ENCODE data around the gene FBLN1.

FBLN1 gene

DNA sequence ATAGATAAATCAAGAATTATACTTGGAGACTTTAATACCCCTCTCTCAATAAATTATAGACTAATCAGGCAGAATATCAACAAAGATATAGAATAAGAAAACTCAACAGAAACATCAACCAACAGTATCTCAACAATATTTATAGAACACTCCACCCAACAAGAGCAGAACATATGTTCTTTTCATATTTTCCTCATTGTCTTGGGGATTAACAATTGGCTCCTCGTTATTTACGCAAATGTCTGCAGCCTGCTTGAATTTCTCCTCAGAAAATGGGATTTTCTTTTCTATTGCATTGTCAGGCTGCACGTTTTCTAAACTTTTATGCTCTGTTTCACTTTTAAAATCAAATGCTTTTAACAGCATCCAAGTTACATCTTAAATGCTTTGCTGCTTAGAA, 37.0 kb upstream of the FBLN1 start:
- Histone ChIP-seq H3K4me2 (ENCODE audit: low read depth, low read length, poor library complexity, severe bottlenecking) (no peak overlapping the region), H3K27me3 (ENCODE audit: insufficient read depth, low read length, poor library complexity, severe bottlenecking) (no peaks in the 10 kb centered on the region), H3K79me2 (ENCODE audit: insufficient read depth, low read length) (no peaks in the 10 kb centered on the region), H3F3A (ENCODE audit: low read depth) (no peaks in the 10 kb centered on the region), H3K4me1 (ENCODE audit: insufficient read depth, low read length, poor library complexity, severe bottlenecking) (no peaks in the 10 kb centered on the region), H3K36me3 (ENCODE audit: insufficient read depth, low read length) (no peaks in the 10 kb centered on the region), H3K4me3 (ENCODE audit: low read length, poor library complexity, severe bottlenecking) (no peak overlapping the region), H4K20me1 (ENCODE audit: insufficient read depth, low read length, poor library complexity, severe bottlenecking) (no peaks in the 10 kb centered on the region), H3K9me2 (replicated peaks; ENCODE audit: low read depth, low read length) (no peaks in the 10 kb centered on the region), H3K9ac (ENCODE audit: low read depth, low read length, poor library complexity, severe bottlenecking) (no peak overlapping the region), H3K9me3 (ENCODE audit: insufficient read depth, low read depth, low read length) (no peaks in the 10 kb centered on the region), H2AFZ (ENCODE audit: low read length) (no peak overlapping the region)
- no peak for TF ChIP-seq EZH2phosphoT487 (IDR thresholded peaks at IDR 0.05; ENCODE audit: borderline replicate concordance)
- TF ChIP-seq, protein P1, sequence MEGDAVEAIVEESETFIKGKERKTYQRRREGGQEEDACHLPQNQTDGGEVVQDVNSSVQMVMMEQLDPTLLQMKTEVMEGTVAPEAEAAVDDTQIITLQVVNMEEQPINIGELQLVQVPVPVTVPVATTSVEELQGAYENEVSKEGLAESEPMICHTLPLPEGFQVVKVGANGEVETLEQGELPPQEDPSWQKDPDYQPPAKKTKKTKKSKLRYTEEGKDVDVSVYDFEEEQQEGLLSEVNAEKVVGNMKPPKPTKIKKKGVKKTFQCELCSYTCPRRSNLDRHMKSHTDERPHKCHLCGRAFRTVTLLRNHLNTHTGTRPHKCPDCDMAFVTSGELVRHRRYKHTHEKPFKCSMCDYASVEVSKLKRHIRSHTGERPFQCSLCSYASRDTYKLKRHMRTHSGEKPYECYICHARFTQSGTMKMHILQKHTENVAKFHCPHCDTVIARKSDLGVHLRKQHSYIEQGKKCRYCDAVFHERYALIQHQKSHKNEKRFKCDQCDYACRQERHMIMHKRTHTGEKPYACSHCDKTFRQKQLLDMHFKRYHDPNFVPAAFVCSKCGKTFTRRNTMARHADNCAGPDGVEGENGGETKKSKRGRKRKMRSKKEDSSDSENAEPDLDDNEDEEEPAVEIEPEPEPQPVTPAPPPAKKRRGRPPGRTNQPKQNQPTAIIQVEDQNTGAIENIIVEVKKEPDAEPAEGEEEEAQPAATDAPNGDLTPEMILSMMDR (conservative IDR thresholded peaks at IDR 0.05; ENCODE audit: low read length) = no peak

DNA sequence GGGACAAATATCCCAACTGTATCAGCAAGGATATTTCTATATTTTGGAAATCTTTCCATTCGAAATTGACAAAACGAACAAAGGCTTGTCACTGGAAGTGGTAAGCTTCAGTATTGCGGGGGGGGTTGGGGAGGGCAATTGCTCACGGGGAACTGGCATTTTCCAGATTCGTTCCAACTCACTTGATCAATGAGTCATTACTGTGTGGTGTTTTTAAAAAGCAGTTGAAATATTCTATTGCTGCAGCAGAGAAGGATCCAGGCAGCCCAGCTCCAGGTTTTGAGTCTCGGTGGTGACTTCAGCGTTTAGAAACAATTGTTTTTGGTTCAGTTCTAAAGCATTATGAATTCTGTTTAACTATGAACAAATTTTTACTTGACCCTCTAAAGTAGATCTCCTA, 33.8 kb upstream of the FBLN1 start:
- Histone ChIP-seq H3K4me1 (ENCODE audit: insufficient read depth, low read length, poor library complexity, severe bottlenecking) (no peaks in the 10 kb centered on the region), H3K9me2 (replicated peaks; ENCODE audit: low read depth, low read length) (no peaks in the 10 kb centered on the region), H3K4me2 (ENCODE audit: low read depth, low read length, poor library complexity, severe bottlenecking) (no peak overlapping the region)

DNA sequence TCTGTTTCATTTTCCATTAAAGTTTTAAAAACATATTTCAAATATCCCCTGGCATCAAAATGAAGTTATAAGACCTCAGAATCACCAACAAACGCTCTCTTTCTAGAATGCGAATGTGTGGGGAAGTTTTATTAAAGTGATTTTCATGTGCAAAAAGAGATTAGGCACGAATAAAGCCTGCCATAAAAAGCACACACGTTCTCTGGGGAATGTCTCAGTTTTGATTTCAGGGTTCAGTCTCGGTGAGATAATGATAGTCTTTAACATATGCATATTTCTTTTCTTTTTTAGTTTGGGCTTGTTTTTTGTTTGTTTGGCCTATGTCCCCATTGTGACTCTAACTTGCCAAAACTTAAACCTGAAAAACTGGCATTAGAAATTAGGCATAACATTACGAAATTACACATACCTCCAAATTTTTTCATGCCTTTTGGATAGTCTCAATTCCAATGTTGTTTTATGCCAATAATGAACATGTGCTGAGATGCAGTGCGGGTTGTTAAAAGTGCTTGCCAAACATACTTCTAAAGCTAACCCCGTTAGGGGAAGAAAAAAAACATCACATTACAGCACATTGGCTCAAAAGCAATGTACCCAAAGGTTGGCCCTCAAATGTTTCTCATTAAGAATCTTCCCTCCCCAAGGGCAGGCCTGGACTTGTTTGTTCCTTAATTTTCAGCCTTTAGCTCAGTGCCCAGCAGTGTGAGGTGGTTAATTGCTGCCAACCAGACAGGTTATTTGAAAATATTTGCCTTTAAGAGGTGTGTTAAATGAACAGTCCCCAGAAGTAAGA, 33.2 kb upstream of the FBLN1 start:
- Histone ChIP-seq H3K27me3 (ENCODE audit: insufficient read depth, low read length, poor library complexity, severe bottlenecking) (no peaks in the 10 kb centered on the region), H3K79me2 (ENCODE audit: insufficient read depth, low read length) (no peaks in the 10 kb centered on the region), H3K4me2 (ENCODE audit: low read depth, low read length, poor library complexity, severe bottlenecking) (no peak overlapping the region), H2AFZ (ENCODE audit: low read length) (no peak overlapping the region), H3K4me3 (ENCODE audit: low read length, poor library complexity, severe bottlenecking) (no peak overlapping the region), H3K36me3 (ENCODE audit: insufficient read depth, low read length) (no peaks in the 10 kb centered on the region), H3K4me1 (ENCODE audit: insufficient read depth, low read length, poor library complexity, severe bottlenecking) (no peaks in the 10 kb centered on the region), H3K9me2 (replicated peaks; ENCODE audit: low read depth, low read length) (no peaks in the 10 kb centered on the region), H3F3A (ENCODE audit: low read depth) (no peaks in the 10 kb centered on the region), H4K20me1 (ENCODE audit: insufficient read depth, low read length, poor library complexity, severe bottlenecking) (no peaks in the 10 kb centered on the region), H3K9ac (ENCODE audit: low read depth, low read length, poor library complexity, severe bottlenecking) (no peak overlapping the region), H3K9me3 (ENCODE audit: insufficient read depth, low read depth, low read length) (no peaks in the 10 kb centered on the region)
- TF ChIP-seq, protein P1 (conservative IDR thresholded peaks at IDR 0.05; ENCODE audit: low read length) = no peak
- TF ChIP-seq EZH2phosphoT487 (IDR thresholded peaks at IDR 0.05; ENCODE audit: borderline replicate concordance) = no peak

More for the DNA sequence above, 33.8 kb upstream of the FBLN1 start:
- H3K9me3 ChIP-seq (ENCODE audit: insufficient read depth, low read depth, low read length) = no peaks in the 10 kb centered on the region
- H3K79me2 ChIP-seq (ENCODE audit: insufficient read depth, low read length) = no peaks in the 10 kb centered on the region
- H3K36me3 ChIP-seq (ENCODE audit: insufficient read depth, low read length) = no peaks in the 10 kb centered on the region
- H3F3A ChIP-seq (ENCODE audit: low read depth) = no peaks in the 10 kb centered on the region
- no peak overlapping the region for H3K9ac ChIP-seq (ENCODE audit: low read depth, low read length, poor library complexity, severe bottlenecking)
- no peak overlapping the region for H2AFZ ChIP-seq (ENCODE audit: low read length)
- no peak overlapping the region for H3K4me3 ChIP-seq (ENCODE audit: low read length, poor library complexity, severe bottlenecking)
- H4K20me1 ChIP-seq (ENCODE audit: insufficient read depth, low read length, poor library complexity, severe bottlenecking) = no peaks in the 10 kb centered on the region
- no peaks in the 10 kb centered on the region for H3K27me3 ChIP-seq (ENCODE audit: insufficient read depth, low read length, poor library complexity, severe bottlenecking)
- no peak for TF ChIP-seq EZH2phosphoT487 (IDR thresholded peaks at IDR 0.05; ENCODE audit: borderline replicate concordance)
- TF ChIP-seq, protein P1 (conservative IDR thresholded peaks at IDR 0.05; ENCODE audit: low read length) = no peak
